GM20431 (cell line): ENCODE data around the gene TXNIP.

Source experiments
- in situ Hi-C: fragments of 300-500 bp; cut with MseI, MboI; formaldehyde crosslinking; loops from one replicate; pipeline ENCODE4 v1.15.0; 2020; ENCODE audit warnings: low sequenced_read_pairs; ENCODE audit not compliant: unreplicated experiment

Gene TXNIP

GRCh38 chr1:145988773-145989172, 7.6 kb downstream of the TXNIP start:
- in situ Hi-C loops: no loop called here

DNA sequence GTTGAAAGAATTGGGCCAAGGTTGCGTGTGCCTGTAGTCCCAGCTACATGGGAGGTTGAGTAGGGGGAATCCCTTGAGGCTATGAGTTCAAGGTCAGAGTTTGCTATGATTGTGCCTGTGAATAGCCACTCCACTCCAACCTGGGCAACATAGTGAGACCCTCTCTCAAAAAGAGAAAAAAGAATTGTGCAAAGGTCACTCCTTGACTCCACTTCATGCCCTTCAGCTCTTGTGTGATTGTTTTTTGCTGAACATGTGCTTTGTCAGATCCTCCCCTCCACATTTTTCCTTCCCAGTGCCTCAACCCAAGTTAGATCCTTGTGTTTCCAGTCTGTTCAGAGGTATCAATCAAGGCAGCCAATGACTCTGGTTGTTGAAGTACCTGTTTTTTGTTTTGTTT, 8.5 kb downstream of the TXNIP start:
- in situ Hi-C loops: no loop called here

- in situ Hi-C loops: no loop called here
Measured at GRCh38 chr1:145986551-145986950, 9.8 kb downstream of the TXNIP start.

GRCh38 chr1:145985502-145986439, 10.6 kb downstream of the TXNIP start:
- in situ Hi-C loops: no loop called here

DNA sequence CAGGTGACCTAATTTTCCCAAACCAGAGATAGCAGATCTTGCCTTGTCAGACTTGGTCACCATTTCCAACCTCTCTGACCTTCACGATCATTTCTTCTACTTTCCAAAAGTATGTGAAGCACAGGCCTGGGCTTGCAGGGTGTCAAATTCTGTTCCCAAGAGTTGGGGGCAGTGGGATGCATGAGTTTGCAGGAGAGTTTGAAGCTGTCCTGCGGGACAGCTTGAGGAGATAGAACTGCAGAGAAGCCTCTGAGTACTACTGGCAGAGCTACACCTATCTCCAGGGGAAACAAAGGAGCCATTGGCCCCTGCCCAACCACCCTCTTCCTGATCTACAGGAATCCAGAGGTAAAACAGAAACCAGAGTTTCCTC, 11.3 kb downstream of the TXNIP start:
- in situ Hi-C loops: no loop called here

GRCh38 chr1:145983960-145984830, 12.2 kb downstream of the TXNIP start:
- in situ Hi-C loops: no loop called here

- in situ Hi-C loops: no loop called here
Measured at GRCh38 chr1:145983206-145983675, 13.1 kb downstream of the TXNIP start.

GRCh38 chr1:145982010-145982723, 14.2 kb downstream of the TXNIP start:
- in situ Hi-C loops: no loop called here

- in situ Hi-C loops: no loop called here
Measured at GRCh38 chr1:145980457-145980994, 15.9 kb downstream of the TXNIP start.

GRCh38 chr1:145979746-145980456, 16.5 kb downstream of the TXNIP start:
- in situ Hi-C loops: loop anchor here (10.0 kb wide), 1 partner anchor 45 kb away; the partner anchor contains the start of gene HJV

GRCh38 chr1:145978854-145979745, 17.3 kb downstream of the TXNIP start:
- in situ Hi-C loops: loop anchor here (10.0 kb wide), 1 partner anchor 46 kb away; the partner anchor contains the start of gene HJV

DNA sequence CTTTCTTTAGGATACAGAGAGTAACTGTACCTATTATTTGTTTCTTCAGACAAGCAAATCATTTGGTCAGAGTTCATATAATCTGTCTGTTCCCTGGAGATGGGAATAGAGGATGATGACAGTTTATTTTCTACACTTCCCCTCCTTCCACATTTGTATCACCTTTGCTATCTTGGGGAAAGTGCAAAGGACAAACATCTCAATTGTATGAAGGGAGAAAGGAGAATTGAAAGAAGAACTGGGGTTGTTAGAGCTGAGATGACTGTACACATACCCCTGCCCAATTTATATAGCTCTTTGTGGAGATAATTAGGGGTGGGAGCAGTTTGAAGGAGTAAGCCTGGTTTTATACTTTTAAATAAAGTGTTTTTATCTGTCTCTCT, 17.9 kb downstream of the TXNIP start:
- in situ Hi-C loops: loop anchor here (10.0 kb wide), 1 partner anchor 46 kb away; the partner anchor contains the start of gene HJV

GRCh38 chr1:145977486-145978470, 18.6 kb downstream of the TXNIP start:
- in situ Hi-C loops: loop anchor here (10.0 kb wide), 1 partner anchor 47 kb away; the partner anchor contains the start of gene HJV

GRCh38 chr1:145977016-145977415, 19.4 kb downstream of the TXNIP start:
- in situ Hi-C loops: loop anchor here (10.0 kb wide), 1 partner anchor 48 kb away; the partner anchor contains the start of gene HJV

DNA sequence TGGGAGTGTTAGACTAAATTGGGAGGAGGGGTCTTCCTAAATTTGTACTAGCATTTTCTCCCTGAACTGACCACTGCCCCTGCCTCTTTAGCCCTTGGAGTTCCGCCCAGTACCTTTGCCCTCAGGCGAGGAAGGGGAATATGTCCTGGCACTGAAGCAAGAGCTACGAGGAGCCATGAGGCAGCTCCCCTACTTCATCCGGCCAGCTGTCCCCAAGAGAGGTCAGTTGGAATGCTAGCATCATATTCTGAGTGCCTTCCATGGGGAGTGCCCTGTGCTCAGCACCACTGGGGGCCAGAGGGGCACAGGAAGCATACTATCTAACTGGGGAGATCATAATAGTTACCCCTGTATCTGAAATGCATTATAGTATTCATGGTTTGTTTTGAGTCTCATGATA, 21.2 kb downstream of the TXNIP start:
- in situ Hi-C loops: loop anchor here (10.0 kb wide), 1 partner anchor 50 kb away; the partner anchor contains the start of gene HJV

- in situ Hi-C loops: loop anchor here (10.0 kb wide), 1 partner anchor 50 kb away; the partner anchor contains the start of gene HJV
Measured at GRCh38 chr1:145974721-145975120, 21.7 kb downstream of the TXNIP start.

GRCh38 chr1:145972580-145972979, 23.8 kb downstream of the TXNIP start:
- in situ Hi-C loops: loop anchor here (10.0 kb wide), 1 partner anchor 52 kb away; the partner anchor contains the start of gene HJV
